Stomach smooth muscle (tissue), 2 donors: ENCODE measurements around the gene ABCA5.

Experiments
- H3K27ac ChIP-seq: one replicate; pipeline ENCODE4 v1.7.0; 2013; ENCODE audit warnings: mild to moderate bottlenecking, low read length, inconsistent platforms
- H3K27me3 ChIP-seq, 2 donors: one replicate each; pipeline ENCODE4 v1.7.0; 2013; ENCODE audit warnings: low read length in 2 of 2; ENCODE audit not compliant: insufficient read depth in 2 of 2, control insufficient read depth in 1 of 2
- H3K36me3 ChIP-seq, 2 donors: one replicate each; pipeline ENCODE4 v1.7.0; 2013; ENCODE audit warnings: low read length in 2 of 2; ENCODE audit not compliant: control insufficient read depth in 2 of 2, insufficient read depth in 2 of 2
- H3K4me1 ChIP-seq: one replicate; pipeline ENCODE4 v1.7.0; 2013; ENCODE audit warnings: low read length; ENCODE audit not compliant: control insufficient read depth, insufficient read depth
- H3K4me3 ChIP-seq, 2 donors: one replicate each; pipeline ENCODE4 v1.7.0; 2013; ENCODE audit warnings: low read length in 2 of 2
- H3K9ac ChIP-seq, 2 donors: one replicate each; pipeline ENCODE4 v1.7.0; 2013; ENCODE audit warnings: low read length in 2 of 2, mild to moderate bottlenecking in 1 of 2
- H3K9me3 ChIP-seq, 2 donors: one replicate each; pipeline ENCODE4 v1.7.0; 2013; ENCODE audit warnings: low read length in 2 of 2; ENCODE audit not compliant: control insufficient read depth in 2 of 2
- donor health status: healthy.
- donor health status: Pancreatic carcinoma.

Gene ABCA5

GRCh38 chr17:69231521-69231920 is 95.4 kb downstream of the ABCA5 start:
- Histone ChIP-seq H3K4me1 (no peaks in the 10 kb centered on the region), H3K27me3 (no peaks in the 10 kb centered on the region), H3K9me3 (no peaks in the 10 kb centered on the region), H3K36me3 (no peaks in the 10 kb centered on the region), H3K27ac (no peak overlapping the region), H3K9ac (no peak overlapping the region), H3K4me3 (no peak overlapping the region)

DNA sequence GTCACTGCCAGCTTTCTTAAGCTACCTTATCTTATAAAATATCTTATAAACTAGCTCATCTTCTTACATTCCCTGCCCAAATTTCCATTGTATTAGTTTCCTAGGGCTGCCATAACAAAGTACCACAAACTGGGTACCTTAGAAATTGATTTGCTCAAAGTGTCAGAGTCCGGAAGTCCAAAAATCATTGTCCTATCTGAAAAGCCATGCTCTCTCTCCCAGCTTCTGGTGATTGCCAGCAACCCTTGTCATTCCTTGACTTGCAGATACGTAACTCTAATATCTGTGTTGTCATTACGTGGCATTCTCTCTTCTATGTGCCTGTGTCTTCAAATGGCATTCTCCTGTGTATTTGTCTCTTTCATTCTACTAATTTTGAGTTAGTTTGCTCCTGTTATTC is 96.0 kb downstream of the ABCA5 start:
- H3K4me3 ChIP-seq = no peak overlapping the region

GRCh38 chr17:69228576-69228975 is 98.4 kb downstream of the ABCA5 start, which contains the start of gene ABCA10:
Gene ABCA10, minus strand, starts transcription at chr17:69228824. Its CDS starts 3,466 bp downstream, at chr17:69225358.
- Histone ChIP-seq H3K4me1 (no peaks in the 10 kb centered on the region), H3K36me3 (no peaks in the 10 kb centered on the region), H3K9ac (no peak within 1 kb of the TSS), H3K27me3 (no peaks in the 10 kb centered on the region), H3K27ac (no peak within 1 kb of the TSS), H3K4me3 (peak within 1 kb of the TSS in 1 of 2 donors; percentile 52), H3K9me3 (no peaks in the 10 kb centered on the region)

More for the DNA sequence above, 96.0 kb downstream of the ABCA5 start:
- Histone ChIP-seq H3K27me3 (no peaks in the 10 kb centered on the region), H3K4me1 (no peaks in the 10 kb centered on the region), H3K27ac (no peak overlapping the region), H3K9ac (no peak overlapping the region), H3K9me3 (no peaks in the 10 kb centered on the region), H3K36me3 (no peaks in the 10 kb centered on the region)

DNA sequence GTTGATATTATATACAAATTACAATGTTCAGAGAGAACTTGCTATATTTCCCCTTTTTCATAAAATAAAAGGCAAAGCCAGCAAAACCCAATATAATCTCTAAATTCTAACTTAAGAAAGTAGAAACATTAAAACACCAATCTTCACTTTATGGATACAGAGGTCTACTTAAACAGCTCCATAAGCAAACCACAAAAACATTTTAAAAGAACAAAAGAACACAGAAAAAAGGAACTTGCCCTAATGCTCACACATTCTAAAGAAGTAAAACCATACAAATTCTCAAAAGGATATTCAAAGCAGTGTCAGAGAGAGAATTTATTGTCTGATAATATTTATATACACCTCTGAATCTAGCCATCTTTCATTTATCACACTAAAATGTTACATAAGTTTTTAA is 98.9 kb downstream of the ABCA5 start:
- Histone ChIP-seq H3K27ac (no peak overlapping the region), H3K9ac (no peak overlapping the region), H3K9me3 (no peaks in the 10 kb centered on the region), H3K27me3 (no peaks in the 10 kb centered on the region), H3K4me3 (peak overlapping the region in 1 of 2 donors; percentile 52), H3K36me3 (no peaks in the 10 kb centered on the region), H3K4me1 (no peaks in the 10 kb centered on the region)

DNA sequence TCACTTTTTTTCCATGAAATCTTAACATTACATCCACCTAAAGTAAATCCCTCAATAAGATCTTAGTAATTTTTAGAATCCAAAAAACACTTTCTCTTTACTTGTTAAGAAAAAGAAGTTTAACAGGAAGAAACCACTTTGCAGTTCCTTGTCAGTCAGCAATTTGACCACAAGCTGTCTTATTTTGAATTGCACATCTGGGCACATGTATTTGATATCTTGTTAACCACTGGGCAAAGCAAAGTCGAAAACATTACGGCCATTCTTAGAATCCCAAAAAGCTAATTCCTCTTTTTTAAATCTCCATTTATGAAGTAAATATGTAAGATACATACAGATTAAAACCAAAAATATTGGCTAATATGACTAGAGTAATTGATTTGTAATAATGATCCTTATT is 99.4 kb downstream of the ABCA5 start:
- Histone ChIP-seq H3K36me3 (no peaks in the 10 kb centered on the region), H3K9ac (no peak overlapping the region), H3K27ac (no peak overlapping the region), H3K4me3 (peak overlapping the region in 1 of 2 donors; percentile 52), H3K27me3 (no peaks in the 10 kb centered on the region), H3K4me1 (no peaks in the 10 kb centered on the region), H3K9me3 (no peaks in the 10 kb centered on the region)

DNA sequence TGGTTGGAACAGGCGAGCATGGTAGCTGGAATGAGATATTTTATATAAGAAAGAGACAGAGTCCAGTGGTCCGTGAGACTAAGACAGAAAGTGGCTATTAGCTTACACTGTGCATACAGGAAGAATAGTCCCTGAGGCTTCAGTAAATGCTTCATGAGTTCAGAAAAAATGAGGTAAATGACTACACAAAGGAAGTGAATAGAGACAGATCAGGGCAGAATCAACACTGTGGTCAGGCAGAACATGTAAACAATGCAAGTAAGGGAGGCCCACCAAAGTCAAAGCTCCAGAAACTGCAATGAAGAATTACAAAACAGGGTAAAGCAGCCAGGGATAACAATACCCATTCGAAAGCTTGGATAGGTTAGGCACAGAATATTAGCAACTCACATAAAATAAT is 103.1 kb downstream of the ABCA5 start:
- no peaks in the 10 kb centered on the region for H3K9me3 ChIP-seq
- no peak overlapping the region for H3K9ac ChIP-seq

GRCh38 chr17:69222707-69223258 is 104.2 kb downstream of the ABCA5 start:
- Histone ChIP-seq H3K36me3 (peaks cover 0 to 3% of the 10 kb centered on the region in 2 donors), H3K27ac (no peak overlapping the region), H3K4me3 (no peak overlapping the region), H3K9ac (no peak overlapping the region), H3K27me3 (no peaks in the 10 kb centered on the region), H3K4me1 (no peaks in the 10 kb centered on the region), H3K9me3 (no peaks in the 10 kb centered on the region)

More for the DNA sequence above, 103.1 kb downstream of the ABCA5 start:
- H3K4me1 ChIP-seq = no peaks in the 10 kb centered on the region
- peak overlapping the region in 1 of 2 donors; percentile 9 for H3K4me3 ChIP-seq
- no peak overlapping the region for H3K27ac ChIP-seq
- no peaks in the 10 kb centered on the region for H3K27me3 ChIP-seq
- peaks cover 0 to 3% of the 10 kb centered on the region in 2 donors for H3K36me3 ChIP-seq

GRCh38 chr17:69220098-69220497 is 106.8 kb downstream of the ABCA5 start:
- no peak overlapping the region for H3K4me3 ChIP-seq
- no peak overlapping the region for H3K9ac ChIP-seq
- no peaks in the 10 kb centered on the region for H3K27me3 ChIP-seq
- no peaks in the 10 kb centered on the region for H3K9me3 ChIP-seq
- H3K4me1 ChIP-seq = no peaks in the 10 kb centered on the region
- no peak overlapping the region for H3K27ac ChIP-seq
- H3K36me3 ChIP-seq = peaks cover 0 to 3% of the 10 kb centered on the region in 2 donors

DNA sequence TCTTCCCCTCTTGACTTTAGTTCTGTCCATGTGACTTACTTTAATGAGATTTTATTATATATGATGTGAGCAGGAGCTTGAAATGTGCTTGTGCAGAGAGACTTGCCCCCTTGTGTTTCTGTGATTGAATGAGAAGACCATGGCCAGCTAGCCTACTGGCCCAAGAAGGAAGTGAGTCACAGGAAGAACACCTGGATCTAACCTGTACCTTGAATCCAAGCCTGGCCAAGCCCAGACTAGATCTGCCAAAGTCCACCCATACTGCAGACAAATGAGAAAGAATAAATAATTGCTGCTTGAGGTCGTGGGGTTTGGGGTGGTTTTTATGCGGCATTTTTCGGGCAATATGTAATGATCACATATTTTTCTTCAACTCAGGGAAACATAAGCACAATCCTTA is 107.9 kb downstream of the ABCA5 start:
- no peak overlapping the region for H3K27ac ChIP-seq
- no peaks in the 10 kb centered on the region for H3K4me1 ChIP-seq
- H3K27me3 ChIP-seq = no peaks in the 10 kb centered on the region
- peaks cover 0 to 3% of the 10 kb centered on the region in 2 donors for H3K36me3 ChIP-seq
- no peak overlapping the region for H3K4me3 ChIP-seq
- H3K9me3 ChIP-seq = no peaks in the 10 kb centered on the region
- H3K9ac ChIP-seq = no peak overlapping the region

DNA sequence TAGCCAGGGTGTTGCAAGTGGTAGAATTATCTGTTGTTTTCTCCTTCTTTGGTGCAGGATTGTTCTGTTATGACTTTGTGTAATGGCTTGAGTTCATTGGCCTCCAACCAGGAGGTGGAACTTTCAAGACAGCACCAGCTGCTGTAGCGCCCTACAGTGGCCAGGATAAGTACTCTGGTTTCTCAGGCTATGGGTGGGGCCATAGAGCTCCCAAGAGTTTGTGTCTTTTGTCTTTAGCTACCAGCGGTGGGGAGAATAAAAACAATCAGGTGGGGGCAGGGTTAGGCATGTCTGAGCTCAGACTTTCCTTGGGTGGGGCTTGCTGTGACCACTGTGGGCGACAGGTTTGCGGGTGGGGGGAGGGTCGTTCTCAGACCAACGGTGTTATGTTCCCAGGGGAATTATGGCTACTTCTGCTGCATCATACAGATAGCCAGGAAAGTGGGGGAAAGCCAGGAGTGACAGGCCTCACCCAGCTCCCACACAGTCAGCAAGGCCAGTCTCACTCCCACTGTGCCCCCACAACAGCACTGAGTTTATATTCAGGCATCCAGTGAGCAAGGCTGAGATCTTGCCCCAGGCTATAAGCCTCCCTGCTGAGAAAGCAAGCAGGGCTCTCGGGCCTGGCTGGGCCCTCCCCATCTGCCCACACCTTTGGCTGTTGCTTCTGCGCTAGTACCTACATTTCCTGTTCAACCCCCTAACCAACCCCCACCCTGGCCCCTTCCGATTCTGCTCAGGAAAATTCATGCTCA is 113.7 kb downstream of the ABCA5 start:
- Histone ChIP-seq H3K9ac (no peak overlapping the region), H3K27me3 (no peaks in the 10 kb centered on the region), H3K4me1 (no peaks in the 10 kb centered on the region), H3K9me3 (no peaks in the 10 kb centered on the region), H3K4me3 (no peak overlapping the region), H3K27ac (no peak overlapping the region), H3K36me3 (no peaks in the 10 kb centered on the region)

DNA sequence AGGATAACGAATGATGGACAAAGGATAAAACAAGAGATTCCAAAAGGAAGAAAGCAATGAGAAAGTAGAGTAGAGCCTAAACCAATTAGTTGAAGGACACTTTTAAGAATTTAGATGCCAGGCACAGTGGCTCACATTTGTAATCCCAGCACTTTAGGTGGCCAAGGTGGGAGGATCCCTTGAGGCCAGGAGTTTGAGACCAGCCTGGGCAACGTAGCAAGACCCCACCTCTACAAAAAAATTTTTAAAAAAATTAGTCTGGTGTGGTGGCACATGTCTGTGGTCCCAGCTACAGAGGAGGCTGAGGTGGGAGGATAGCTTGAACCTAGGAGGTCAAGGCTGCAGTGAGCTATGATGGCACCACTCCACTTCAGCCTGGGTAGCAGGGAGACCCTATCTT is 118.3 kb downstream of the ABCA5 start:
- Histone ChIP-seq H3K36me3 (no peaks in the 10 kb centered on the region), H3K9me3 (no peaks in the 10 kb centered on the region), H3K27me3 (no peaks in the 10 kb centered on the region), H3K9ac (no peak overlapping the region), H3K27ac (no peak overlapping the region), H3K4me3 (no peak overlapping the region), H3K4me1 (no peaks in the 10 kb centered on the region)
